GOT3 (cell line): ENCODE data around the gene LRRC8D.
"Not testable (repeated sequence)": the region's sequence is repeated elsewhere in the genome, so short reads cannot be mapped to it uniquely, and the experiment has no call there.

ENCODE experiments used
- DNase-seq: peaks from one replicate; lab custom pipeline; 2025; ENCODE audit warnings: mixed read lengths; lab: John Stamatoyannopoulos, UW

LRRC8D gene

DNA sequence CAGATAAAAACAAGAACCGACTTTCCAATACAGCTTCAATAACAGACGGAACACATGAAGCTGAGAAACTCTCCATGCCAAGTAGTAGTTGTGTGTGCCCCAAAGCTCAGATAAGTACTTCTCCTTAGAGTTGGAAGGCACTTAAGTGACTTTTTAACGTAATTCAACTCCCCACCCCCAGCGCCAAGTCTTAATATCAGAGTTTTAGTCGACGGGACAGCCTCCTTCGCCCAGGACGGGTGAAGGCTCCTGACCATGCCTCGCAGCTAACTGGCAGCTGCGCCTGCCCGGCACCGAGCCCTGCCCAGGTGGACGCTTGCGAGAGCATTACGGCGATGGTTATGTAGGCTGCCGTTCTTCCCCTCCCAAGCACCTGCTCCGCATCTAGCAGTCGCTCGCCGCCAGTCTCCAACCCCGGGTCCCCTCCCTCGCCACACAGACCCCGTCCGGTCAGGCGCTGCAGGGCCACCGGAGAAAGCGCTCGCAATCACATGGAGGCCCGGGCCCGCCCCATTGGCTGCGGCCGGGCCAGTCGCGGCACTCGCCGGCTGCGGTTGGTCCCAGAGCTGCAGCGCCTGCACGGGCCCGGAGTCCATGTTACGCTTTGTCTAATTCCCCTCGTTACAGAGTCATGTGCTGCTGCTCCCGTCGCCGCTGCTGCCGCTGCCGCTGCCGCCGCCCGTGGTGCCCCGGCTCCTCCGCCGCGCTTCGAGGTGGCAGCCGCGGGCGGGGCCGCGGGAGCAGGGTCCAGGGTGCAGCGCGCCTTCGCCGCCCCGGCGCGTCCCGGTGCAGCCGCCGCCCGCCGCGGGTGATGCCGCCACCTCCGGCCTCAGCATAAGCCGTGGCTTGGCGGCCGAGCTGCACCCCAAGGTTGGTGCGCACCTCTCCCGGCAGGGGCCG is at the start of gene LRRC8D:
Gene LRRC8D, plus strand, starts transcription at position 611 of the 900 bp plus-strand sequence. CDS start 112,037 bp downstream, outside the sequence.
- DNase-seq = no peak

DNA sequence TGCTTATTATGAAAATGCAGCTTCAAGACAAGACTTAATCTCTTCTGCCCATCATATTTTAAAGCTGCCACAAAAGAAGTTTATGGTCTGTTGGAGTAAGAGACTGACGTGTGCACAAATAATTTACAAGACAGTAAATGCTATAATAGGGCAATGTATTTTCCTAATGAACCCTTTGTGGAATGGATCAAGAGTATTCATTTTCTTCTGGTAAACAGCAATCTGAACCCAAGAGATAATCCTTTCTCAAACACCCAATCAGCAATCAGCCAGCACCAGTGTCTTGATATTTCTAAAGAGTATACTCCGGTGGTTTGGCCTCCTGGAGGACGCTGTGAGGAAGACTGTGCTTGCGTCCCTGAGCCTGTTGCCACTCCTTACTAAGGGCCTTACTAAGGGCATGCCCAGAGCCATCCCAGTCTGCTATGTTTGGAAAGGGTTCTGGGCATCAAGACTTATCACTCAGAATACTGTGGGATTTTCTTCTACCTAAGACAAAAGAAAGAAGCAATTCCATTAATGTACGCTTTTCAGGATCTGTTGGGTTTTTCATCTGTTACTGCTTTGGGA is 48.8 kb upstream of the LRRC8D start:
- no peak for DNase-seq

DNA sequence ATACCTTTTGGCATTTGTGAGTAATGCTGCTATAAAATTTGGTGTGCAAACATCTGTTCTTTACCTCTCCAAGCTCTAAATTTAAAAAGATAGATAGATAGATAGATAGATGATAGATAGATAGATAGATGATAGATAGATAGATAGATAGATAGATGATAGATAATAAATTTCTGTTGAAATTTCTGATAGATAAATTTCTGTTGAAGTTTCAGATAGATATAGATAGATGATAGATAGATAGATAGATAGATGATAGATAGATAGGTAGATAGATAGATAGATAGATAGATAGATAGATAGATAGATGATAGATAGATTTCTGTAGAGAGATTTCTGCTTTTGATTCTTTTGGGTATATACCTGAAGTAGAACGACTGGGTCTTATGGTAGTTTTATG is 44.7 kb upstream of the LRRC8D start:
- DNase-seq = not testable (repeated sequence)

DNA sequence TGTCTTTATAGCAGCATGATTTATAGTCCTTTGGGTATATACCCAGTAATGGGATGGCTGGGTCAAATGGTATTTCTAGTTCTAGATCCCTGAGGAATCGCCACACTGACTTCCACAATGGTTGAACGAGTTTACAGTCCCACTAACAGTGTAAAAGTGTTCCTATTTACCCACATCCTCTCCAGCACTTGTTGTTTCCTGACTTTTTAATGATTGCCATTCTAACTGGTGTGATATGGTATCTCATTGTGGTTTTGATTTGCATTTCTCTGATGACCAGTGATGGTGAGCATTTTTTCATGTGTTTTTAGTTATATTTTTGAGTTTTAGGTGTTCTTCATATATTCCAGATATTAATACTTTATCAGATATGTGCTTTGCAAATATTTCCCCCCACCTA is 43.6 kb upstream of the LRRC8D start:
- DNase-seq = not testable (repeated sequence)

DNA sequence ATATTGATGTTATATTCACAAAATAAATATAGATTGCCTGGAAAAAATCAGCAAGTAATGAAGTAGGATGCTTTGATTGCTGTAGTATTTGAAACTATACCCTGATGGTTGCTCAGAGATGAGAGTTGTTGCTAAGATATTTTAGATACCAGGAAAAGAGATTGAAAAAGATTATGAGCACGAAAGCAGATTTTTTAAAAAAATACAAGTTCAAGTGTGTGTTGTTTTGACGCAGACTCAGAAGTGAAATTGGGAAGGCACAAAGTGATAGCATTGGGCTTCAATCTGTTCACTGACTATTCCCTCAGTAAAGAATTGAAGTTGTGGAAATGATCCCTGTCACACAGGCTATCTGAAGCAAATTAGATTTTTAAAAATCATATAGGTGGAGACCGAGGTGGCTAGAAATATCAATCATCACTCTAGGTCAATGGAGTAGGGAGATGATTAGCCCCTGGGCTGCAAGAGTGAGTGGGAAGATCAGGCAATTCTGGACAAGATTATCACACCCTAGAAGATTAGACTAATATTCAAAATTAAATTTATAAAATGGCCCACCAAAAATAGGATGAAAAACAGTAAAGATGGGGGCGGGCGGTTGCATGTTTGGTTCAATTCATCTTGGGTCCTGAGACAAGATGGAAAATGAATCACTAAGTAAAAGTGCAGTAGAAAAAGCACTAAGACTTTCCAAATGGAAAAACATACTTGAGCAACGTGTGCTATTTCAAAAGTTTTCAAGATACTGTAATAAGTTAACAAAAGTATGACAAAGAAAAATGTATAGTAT is 41.5 kb upstream of the LRRC8D start:
- DNase-seq = no peak

DNA sequence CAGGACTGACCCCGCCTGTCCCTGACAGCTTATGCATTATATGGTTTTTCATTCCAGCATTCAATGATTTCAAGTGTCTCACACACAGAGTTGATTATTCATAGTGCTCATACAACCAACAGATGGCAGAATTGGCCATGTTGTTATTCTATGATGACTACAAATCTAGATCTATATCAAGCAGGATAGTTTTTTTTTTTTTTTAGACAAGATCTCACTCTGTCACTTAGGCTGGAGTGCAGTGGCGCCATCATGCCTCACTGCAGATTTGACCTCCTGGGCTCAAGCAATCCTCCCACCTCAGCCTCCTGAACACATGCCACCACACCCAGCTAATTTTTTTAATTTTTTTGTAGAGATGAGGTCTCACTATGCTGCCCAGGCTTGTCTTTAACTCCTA is 40.1 kb upstream of the LRRC8D start:
- no peak for DNase-seq

DNA sequence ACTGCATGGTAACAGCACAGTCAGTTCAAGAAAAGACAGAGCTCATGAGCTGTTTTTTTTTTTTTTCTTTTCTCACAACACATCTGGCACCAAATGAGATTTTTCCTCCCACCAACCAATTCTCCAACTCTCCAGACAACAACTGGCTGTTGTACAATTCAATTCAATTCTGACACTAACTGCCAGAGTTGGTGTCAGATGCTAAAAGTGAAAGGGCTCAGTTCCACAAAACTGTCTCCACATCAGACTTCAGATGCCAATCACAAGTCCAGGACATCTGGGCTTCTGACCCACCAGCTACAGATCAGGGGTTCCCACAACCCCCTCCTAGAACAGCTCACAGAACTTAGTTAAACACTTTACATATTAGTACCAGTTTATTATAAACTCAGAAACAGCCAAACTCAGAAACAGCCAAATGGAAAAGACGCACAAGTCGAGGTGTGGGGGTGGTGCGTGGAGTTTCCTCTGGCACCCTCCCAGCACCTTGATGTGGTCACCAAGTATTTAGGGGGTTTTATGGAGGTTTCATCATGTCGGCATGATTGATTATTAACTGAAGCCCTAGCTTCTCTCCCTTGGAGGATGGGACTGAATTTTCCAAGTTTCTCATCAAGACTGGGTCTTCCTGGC is 39.2 kb upstream of the LRRC8D start:
- DNase-seq = no peak

DNA sequence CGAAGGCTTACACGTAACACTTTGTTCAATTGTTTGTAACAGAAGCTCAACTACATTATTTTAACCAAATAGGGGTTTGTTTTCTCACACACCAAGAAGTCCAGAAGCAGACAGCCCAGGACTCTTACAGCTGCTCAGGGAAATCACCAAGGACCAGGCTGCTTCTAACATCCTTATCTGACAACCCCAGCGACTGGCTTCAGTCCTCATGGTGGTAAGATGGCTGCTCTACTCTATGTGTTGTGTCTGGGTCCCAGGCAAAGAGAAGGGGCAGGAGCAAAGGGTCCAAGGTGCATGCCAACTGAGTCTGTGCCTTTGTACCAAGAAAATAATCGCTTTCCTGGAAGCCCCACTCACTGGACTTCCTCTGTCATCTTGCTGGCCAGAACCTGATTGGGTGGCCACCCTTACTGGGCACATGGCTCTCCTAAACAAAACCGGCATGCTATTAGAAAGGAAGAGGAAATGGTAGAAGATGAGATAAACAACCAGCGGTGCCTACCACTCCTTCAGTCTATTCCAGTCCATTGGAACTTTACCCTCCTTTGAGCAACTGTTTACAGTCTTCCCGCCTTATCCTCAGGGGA is 34.1 kb upstream of the LRRC8D start:
- no peak for DNase-seq

DNA sequence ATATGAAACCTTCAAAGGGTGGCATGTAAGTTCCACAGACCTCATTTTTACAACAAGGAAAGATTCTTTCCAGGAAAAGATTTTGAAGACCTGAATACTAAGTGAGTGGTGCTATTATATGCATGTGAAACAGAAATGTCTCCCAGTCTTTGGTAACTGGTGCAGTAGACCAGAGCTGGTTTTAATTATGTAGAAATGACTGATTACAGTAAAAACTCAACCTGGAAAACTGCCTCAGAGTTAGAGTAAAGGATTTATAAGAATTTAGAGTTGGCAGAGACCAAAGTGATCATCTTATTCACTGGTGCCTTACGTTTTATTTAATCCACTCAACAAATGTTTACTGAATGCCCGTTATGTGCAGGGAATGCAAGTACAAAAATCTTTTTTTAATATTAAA is 30.2 kb upstream of the LRRC8D start:
- no peak for DNase-seq

DNA sequence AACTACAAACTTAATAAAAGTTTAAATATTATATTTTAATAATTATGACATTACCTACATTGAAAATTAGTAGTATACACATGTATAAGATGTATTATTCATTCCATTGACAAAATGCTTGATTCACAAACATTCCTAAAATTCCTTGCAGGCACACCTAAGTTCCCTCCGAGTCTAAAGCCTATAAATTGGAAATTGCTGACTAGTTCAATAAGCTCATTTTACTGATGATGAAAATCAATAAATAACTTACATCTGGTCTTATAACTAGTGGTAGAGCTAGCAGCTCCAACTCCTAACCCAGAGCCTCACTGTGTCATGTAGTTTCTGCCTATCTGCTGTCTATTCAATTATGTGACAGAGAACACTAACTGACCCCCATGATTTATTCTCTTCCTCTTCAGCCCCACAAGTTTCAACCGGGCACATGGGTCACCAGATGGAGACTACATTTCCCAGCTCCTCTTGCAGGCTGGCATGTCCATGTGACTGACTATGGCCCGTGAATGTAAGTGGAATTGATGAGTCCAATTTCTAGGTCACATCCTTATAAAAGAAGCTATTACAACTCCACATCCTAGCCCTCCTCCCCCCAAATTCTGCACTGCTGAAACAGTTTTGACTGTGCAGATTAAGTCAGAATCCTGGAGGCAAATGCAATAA is 29.6 kb upstream of the LRRC8D start:
- no peak for DNase-seq

DNA sequence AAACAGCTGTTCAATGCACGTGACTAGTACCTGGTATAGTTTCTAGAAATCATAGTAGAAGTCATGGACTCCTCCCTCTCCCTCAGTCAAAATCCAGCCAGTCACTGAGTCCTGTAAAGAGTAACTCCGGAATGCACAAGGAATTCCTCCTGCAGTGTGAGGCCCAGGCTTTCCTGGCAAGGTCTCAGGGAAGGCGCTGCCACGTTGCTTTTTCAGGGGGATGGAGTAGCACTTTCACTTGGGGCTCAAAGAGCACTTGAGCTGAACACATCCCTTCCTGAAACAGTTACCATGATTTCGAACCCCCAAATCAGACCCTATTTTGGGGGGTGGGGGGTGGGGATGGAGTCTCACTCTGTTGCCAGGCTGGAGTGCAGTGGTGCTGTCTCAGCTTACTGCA is 26.4 kb upstream of the LRRC8D start:
- DNase-seq = no peak

DNA sequence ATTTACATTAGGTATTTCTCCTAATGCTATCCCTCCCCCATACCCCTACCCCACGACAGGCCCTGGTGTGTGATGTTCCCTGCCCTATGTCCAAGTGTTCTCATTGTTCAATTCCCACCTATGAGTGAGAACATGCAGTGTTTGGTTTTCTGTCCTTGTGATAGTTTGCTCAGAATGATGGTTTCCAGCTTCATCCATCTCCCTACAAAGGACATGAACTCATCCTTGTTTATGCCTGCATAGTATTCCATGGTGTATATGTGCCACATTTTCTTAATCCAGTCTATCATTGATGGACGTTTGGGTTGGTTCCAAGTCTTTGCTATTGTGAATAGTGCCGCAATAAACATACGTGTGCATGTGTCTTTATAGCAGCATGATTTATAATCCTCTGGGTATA is 25.3 kb upstream of the LRRC8D start:
- DNase-seq = not testable (repeated sequence)

DNA sequence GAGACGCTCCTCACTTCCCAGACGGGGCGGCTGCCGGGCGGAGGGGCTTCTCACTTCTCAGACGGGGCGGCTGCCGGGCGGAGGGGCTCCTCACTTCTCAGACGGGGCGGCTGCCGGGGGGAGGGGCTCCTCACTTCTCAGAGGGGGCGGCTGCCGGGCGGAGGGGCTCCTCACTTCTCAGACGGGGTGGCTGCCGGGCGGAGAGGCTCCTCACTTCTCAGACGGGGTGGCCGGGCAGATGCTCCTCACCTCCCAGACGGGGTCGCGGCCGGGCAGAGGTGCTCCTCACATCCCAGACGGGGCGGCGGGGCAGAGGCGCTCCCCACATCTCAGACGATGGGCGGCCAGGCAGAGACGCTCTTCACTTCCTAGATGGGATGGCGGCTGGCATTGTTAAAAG is 23.0 kb upstream of the LRRC8D start:
- DNase-seq = not testable (repeated sequence)

DNA sequence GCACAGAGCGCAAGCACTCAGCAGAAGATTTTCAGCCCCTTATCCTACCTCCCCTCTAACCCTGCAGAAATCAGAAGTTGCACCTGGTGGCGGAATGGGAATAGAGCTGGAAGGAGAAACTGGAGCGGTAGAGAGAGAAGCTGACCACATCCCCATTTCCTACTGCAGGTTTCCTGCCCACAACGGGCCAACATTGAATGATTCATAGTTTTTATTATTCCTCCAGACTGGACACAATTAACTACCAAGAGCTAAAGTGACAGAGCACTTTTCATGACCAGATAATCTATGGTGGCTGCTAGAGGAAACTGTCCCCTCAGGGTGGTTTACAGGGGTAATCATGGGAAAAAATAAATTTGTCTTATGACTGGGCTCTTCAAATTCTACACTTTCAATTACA is 21.3 kb upstream of the LRRC8D start:
- no peak for DNase-seq

DNA sequence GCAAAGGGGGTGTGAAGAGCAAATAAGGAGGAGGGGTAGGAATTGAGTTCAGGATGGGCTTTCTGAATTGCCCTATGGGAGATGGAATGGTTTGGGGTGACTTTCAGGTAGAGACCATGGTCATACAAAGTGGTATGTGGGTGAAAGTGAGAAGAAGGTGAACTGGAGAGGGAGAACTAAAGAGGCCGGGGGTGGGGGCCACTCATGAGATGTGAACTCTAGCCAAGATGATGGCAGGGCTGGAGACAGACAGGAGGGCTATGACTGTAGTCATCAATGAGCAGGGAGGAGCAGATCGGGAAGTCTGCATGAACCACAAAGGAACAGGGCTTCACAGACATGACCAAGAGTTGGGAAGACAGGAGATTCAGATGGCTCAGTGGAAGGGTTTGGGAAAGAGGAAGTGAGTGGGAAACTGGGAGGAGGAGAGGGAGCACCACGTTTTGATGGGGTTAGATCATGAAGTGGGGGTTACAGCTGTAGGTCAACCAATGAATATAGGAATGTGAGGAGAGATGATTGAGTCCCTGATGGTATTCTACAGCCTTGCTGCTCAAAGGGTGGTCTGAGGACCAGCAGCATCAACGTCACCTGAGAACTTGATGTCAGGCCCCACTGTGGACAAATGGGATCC is 20.7 kb upstream of the LRRC8D start:
- no peak for DNase-seq

DNA sequence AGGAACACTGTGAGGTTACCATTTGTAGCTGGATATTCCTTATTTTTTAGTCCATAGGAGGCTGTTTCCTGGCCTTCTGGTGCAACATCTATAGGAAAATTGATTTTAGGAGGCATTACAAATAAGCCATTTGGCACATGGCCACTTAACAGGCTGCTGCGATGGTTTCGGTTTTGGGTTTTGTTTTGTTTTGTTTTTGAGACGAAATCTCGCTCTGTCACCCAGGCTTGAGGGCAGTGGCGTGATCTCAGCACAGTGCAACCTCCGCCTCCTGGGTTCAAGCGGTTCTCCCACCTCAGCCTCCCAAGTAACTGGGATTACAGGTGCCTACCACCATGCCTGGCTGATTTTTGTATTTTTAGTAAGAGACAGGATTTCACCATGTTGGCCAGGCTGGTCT is 20.1 kb upstream of the LRRC8D start:
- no peak for DNase-seq

DNA sequence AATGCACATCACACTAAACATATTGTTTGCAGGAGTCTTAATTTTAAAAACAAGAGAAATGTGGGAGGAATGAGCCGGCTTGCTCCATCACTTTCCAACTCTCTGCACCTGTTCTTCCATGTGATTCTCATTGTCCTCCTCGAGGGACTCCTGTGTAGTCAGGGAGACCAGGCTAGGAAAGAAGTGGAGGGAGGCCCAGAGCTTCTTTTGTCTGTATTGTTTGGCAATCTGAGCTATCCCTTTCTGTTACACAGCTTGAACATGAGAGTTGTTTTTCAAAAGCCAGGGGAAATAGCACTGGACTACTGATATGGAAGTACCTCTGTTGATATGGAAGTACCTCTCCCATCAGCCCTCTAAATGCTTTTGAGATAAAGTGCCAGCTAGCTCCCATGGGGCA is 18.8 kb upstream of the LRRC8D start:
- DNase-seq = no peak

DNA sequence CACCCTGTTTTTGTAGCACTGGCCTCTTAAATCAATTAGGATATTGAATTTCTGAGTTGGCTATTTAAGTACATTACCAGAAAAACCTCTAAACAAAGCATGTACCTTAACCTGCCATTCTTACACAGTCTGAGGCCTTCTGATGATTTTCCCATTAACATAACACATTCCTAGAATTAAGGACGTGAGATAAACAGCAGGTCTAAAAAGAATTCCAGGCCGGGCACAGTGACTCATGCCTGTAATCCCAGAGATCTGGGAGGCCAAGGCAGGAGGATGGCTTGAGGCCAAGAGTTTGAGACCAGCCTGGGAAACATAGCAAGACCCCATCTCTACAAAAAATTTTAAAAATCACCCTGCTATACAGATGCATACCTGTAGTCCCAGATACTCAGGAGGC is 18.0 kb upstream of the LRRC8D start:
- DNase-seq = no peak

DNA sequence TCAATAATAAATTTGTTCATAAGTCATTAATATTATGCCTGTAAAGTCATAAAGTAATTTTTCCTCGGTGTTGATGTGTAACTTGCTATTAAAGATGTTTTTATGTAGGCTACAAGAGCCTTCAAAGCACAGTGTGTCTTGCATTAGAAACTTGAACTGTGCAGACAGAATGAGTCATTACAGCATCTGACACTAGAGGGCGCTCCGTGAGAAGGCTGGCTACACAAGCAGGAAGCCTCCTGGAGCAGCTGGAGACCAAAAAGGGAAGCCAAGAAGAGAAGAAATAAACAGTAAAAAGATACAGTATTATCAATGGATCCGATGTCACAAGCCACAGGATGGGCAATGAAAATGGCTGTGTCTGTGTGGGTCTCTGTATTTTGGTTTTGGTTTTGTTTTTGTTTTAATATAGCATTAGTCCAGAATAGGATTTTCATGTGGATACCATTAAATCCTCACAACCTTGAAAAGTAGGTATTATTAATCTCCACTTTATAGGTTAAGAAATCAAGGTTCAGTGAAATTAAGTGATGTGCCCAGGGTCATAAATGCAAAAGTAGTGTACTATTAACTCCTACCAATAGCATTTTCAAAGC is 16.1 kb upstream of the LRRC8D start:
- no peak for DNase-seq

DNA sequence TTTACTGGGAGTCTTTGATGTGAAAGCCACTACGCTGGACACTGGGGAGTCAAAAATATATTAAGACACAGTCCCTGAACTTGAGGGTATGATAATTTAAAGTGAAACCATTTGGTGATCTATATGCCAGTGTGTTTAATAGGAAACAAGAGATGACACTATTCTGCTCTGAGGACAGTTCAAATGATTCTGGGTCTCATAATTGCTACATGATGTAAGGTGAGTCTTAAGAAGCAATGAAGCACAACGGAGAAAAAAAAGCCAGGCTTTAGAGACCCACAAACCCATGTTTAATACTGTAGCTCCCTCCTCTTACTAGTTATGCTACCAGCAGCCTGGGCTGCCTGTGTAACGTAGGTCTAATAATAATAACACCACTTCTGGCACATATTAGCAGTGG is 14.2 kb upstream of the LRRC8D start:
- DNase-seq = no peak

DNA sequence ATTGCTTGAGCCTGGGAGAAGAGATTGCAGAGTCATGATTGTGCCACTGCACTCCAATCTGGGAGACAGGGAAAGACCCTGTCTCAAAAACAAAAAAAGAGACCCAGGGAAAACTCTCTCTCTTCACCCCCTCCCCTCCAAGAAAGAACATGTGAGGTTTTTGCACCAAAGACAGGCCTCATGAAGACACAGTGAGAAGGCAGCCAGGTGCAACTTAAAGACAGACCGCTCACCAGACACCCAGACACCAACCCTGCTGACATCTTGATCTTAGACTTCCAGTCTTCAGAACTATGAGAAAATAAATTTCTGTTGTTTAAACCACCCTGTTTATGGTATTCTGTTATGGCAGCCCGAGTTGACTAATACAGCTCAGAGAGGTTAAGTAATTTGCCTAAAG is 13.3 kb upstream of the LRRC8D start:
- no peak for DNase-seq
